ENCODE results near the gene MMP15. TPM values are rescaled to one million over a fixed set of nuclear protein-coding genes. Genes with fewer than 3 reads are reported as not detected.
A peak's percentile ranks its signal among the peaks of the same experiment; 100 is the strongest.

MMP15 gene
- total and polyA plus RNA-seq, 2 of the 13 experiments (the other 11 are each of a cell fraction or from before 2014, with no cell fraction given), result 35.2 to 44.9 TPM

DNA sequence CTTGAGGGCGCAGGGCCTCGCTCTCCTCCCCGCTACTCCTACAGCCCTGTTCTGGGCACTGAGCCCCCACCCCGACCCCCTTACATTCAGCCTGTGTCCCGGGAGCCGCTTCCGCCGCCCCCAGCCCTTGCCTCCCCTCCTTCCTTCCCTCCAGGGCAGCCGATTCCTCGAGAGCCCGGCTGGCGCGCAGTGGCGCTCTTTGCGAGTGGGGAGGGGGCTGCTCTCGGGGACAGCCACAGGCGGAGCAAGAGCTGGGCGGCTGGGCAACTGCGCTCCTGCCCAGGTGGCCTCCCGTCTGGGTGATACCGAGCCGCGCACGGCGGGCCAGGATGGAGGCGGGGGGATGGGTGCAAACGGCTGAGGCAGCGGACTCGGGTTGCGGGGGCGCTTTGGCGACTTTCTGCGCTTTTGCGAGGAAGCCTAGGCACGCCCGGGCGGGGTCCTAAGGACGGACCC, 1.2 kb downstream of the MMP15 start (continued):
- TF ChIP-seq, protein P1, sequence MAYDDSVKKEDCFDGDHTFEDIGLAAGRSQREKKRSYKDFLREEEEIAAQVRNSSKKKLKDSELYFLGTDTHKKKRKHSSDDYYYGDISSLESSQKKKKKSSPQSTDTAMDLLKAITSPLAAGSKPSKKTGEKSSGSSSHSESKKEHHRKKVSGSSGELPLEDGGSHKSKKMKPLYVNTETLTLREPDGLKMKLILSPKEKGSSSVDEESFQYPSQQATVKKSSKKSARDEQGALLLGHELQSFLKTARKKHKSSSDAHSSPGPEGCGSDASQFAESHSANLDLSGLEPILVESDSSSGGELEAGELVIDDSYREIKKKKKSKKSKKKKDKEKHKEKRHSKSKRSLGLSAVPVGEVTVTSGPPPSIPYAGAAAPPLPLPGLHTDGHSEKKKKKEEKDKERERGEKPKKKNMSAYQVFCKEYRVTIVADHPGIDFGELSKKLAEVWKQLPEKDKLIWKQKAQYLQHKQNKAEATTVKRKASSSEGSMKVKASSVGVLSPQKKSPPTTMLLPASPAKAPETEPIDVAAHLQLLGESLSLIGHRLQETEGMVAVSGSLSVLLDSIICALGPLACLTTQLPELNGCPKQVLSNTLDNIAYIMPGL (CRISPR knock-in tag; IDR thresholded peaks at IDR 0.05; ENCODE audit: borderline replicate concordance in 1 of 2, low read depth in 1 of 2), result peak in 1 of 2 experiments; percentile 74; a peak in 2 of 4 replicates
- no peak for TF ChIP-seq ZNF234 (CRISPR knock-in tag; conservative IDR thresholded peaks at IDR 0.05)
- no peak for TF ChIP-seq ZNF121 (CRISPR knock-in tag; IDR thresholded peaks at IDR 0.05)
- TF ChIP-seq, protein P2, sequence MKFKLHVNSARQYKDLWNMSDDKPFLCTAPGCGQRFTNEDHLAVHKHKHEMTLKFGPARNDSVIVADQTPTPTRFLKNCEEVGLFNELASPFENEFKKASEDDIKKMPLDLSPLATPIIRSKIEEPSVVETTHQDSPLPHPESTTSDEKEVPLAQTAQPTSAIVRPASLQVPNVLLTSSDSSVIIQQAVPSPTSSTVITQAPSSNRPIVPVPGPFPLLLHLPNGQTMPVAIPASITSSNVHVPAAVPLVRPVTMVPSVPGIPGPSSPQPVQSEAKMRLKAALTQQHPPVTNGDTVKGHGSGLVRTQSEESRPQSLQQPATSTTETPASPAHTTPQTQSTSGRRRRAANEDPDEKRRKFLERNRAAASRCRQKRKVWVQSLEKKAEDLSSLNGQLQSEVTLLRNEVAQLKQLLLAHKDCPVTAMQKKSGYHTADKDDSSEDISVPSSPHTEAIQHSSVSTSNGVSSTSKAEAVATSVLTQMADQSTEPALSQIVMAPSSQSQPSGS (CRISPR knock-in tag; IDR thresholded peaks at IDR 0.05), result no peak
- no peak for TF ChIP-seq ZNF737 (CRISPR knock-in tag; IDR thresholded peaks at IDR 0.05; ENCODE audit: borderline replicate concordance)
- no peak for TF ChIP-seq ZNF570 (CRISPR knock-in tag; IDR thresholded peaks at IDR 0.05; ENCODE audit: borderline replicate concordance)
- 0 out of 2 replicates have a peak, but pooled peaks have one; percentile 21 for TF ChIP-seq PAX8 (CRISPR knock-in tag; IDR thresholded peaks at IDR 0.05; ENCODE audit: borderline replicate concordance)
- TF ChIP-seq XRCC5 (optimal IDR thresholded peaks at IDR 0.05; ENCODE audit: low read length), result peak; percentile 18
- no peak for TF ChIP-seq RXRA (CRISPR knock-in tag; IDR thresholded peaks at IDR 0.05)
- no peak for TF ChIP-seq ZNF136 (CRISPR knock-in tag; IDR thresholded peaks at IDR 0.05; ENCODE audit: low read depth)
- TF ChIP-seq JUND (CRISPR knock-in tag; IDR thresholded peaks at IDR 0.05), result no peak
- no peak for TF ChIP-seq SP140L (CRISPR knock-in tag; IDR thresholded peaks at IDR 0.05; ENCODE audit: borderline replicate concordance)
- TF ChIP-seq, protein P3, sequence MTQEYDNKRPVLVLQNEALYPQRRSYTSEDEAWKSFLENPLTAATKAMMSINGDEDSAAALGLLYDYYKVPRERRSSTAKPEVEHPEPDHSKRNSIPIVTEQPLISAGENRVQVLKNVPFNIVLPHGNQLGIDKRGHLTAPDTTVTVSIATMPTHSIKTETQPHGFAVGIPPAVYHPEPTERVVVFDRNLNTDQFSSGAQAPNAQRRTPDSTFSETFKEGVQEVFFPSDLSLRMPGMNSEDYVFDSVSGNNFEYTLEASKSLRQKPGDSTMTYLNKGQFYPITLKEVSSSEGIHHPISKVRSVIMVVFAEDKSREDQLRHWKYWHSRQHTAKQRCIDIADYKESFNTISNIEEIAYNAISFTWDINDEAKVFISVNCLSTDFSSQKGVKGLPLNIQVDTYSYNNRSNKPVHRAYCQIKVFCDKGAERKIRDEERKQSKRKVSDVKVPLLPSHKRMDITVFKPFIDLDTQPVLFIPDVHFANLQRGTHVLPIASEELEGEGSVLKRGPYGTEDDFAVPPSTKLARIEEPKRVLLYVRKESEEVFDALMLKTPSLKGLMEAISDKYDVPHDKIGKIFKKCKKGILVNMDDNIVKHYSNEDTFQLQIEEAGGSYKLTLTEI (CRISPR knock-in tag; conservative IDR thresholded peaks at IDR 0.05), result no peak
- TF ChIP-seq IRX3 (CRISPR knock-in tag; IDR thresholded peaks at IDR 0.05; ENCODE audit: borderline replicate concordance, low read depth), result no peak
- TF ChIP-seq TRIM24 (CRISPR knock-in tag; IDR thresholded peaks at IDR 0.05), result no peak
- no peak for TF ChIP-seq RFX3 (CRISPR knock-in tag; IDR thresholded peaks at IDR 0.05)
- TF ChIP-seq, protein P4, sequence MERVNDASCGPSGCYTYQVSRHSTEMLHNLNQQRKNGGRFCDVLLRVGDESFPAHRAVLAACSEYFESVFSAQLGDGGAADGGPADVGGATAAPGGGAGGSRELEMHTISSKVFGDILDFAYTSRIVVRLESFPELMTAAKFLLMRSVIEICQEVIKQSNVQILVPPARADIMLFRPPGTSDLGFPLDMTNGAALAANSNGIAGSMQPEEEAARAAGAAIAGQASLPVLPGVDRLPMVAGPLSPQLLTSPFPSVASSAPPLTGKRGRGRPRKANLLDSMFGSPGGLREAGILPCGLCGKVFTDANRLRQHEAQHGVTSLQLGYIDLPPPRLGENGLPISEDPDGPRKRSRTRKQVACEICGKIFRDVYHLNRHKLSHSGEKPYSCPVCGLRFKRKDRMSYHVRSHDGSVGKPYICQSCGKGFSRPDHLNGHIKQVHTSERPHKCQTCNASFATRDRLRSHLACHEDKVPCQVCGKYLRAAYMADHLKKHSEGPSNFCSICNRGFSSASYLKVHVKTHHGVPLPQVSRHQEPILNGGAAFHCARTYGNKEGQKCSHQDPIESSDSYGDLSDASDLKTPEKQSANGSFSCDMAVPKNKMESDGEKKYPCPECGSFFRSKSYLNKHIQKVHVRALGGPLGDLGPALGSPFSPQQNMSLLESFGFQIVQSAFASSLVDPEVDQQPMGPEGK (CRISPR knock-in tag; IDR thresholded peaks at IDR 0.05), result peak; percentile 61
- TF ChIP-seq, protein P5, sequence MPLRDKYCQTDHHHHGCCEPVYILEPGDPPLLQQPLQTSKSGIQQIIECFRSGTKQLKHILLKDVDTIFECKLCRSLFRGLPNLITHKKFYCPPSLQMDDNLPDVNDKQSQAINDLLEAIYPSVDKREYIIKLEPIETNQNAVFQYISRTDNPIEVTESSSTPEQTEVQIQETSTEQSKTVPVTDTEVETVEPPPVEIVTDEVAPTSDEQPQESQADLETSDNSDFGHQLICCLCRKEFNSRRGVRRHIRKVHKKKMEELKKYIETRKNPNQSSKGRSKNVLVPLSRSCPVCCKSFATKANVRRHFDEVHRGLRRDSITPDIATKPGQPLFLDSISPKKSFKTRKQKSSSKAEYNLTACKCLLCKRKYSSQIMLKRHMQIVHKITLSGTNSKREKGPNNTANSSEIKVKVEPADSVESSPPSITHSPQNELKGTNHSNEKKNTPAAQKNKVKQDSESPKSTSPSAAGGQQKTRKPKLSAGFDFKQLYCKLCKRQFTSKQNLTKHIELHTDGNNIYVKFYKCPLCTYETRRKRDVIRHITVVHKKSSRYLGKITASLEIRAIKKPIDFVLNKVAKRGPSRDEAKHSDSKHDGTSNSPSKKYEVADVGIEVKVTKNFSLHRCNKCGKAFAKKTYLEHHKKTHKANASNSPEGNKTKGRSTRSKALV (CRISPR knock-in tag; IDR thresholded peaks at IDR 0.05), result peak; percentile 94
- TF ChIP-seq ZNF292 (CRISPR knock-in tag; IDR thresholded peaks at IDR 0.05; ENCODE audit: borderline replicate concordance, low read depth), result peak; percentile 38; the same call in 1 of the 2 replicates
- TF ChIP-seq HNF4A (CRISPR knock-in tag; IDR thresholded peaks at IDR 0.05), result 0 out of 2 replicates have a peak, but pooled peaks have one; percentile 15
- peak; percentile 38; the same call in 1 of the 2 replicates for TF ChIP-seq ZC3H13 (CRISPR knock-in tag; IDR thresholded peaks at IDR 0.05)

Measured in HepG2 (cell line).